Right hindlimb (tissue), 1 donor: ENCODE data around the gene TMEM14B.
"Not testable (repeated sequence)": the region's sequence is repeated elsewhere in the genome, so short reads cannot be mapped to it uniquely, and the experiment has no call there.

ENCODE experiments used
- DNase-seq: peaks from one replicate; pipeline ENCODE4 v3.0.0-alpha.2; 2018

The TMEM14B gene

DNA sequence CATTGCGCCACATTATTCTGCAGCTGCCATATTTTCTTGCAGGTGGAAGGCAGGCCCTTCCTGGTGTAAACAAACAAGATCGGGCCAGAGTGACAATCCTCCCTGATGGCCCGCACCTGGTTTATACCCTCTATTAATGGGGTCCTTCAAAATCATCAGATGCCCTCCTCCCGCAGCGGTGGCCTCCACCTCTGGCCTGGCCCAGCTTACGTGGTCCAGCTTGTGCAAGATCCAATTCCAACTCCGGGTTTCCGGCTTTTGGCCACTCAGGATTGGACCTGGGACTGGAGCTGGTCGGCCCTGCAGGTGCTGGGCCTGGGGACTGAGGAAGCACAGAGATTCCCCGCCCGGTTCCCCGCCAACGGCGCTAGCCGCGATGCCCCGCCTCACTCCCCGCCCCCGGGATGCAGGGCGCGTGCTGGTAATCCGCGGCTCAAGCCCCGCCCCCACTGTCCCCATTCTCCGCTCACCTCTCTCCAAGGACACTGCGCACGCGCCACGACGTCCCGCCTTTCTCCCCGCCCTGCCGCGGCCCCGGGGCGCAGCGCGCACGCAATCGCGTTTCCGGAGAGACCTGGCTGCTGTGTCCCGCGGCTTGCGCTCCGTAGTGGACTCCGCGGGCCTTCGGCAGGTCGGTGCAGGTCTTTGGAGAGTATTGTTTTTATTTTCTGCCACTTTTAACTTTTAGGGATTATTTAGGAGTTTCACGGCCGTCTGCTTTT, at the start of gene TMEM14B:
TMEM14B (plus strand) TSS at position 555 of the 722 bp plus-strand sequence. CDS start 1,441 bp downstream, outside the sequence.
- peak; percentile 99 for DNase-seq

DNA sequence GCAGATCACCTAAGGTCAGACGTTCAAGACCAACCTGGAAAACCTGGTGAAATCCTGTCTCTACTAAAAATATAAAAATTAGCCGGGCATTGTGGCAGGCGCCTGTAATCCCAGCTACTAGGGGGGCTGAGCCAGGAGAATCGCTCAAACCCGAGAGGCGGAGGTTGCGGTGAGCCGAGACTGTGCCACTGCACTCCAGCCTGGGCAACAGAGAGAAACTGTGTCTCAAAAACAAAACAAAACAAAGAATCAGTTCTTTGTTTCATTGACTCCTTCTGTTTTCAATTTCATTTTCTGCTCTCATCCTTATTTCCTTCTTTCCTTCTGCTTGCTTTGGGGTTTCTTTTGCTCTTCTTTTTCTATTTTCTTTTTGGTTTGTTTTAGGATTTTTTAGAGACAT, 33.6 kb upstream of the TMEM14B start:
- DNase-seq = no peak

DNA sequence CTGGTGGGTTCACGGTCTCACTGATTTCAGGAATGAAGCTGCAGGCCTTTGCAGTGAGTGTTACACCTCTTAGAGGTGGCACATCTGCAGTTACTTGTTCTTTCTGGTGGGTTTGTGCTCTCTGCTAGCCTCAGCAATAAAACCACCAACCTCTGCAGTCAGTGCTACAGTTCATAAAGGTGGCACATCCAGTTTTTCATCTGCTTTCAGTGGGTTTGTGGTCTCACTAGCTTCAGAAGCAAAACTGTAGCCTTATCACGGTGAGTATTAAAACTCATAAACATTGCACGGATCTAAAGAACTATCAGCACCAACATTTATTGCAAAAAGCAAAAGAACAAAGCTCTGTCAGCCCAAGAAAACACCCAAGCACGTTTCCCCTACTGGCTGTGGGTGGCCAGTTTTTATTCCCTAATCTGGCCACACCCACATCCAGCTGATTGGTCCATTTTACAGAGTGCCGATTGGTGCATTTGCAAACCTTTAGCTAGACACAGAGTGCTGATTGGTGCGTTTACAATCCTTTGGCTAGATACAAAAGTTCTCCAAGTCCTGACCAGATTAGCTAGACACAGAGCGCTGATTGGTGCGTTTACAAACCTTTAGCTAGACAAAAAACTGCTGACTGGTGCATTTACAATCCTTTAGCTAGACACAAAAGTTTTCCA, 28.2 kb upstream of the TMEM14B start:
- no peak for DNase-seq

DNA sequence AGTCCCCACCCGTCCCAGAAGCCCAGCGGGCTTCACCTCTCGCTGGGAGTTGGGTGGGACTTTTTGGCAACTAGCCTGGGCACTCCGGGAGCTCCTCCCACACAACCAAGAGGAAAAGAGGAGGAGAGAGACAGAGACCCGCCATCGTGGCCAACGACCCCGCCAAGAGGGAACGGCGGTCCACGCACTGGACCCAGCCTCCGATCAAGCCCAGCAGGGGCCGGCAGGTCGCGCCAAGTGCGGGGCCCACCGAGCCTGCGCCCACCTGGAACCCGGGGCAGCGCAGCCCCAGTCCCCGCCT, 27.7 kb upstream of the TMEM14B start:
- DNase-seq = peak; percentile 60

DNA sequence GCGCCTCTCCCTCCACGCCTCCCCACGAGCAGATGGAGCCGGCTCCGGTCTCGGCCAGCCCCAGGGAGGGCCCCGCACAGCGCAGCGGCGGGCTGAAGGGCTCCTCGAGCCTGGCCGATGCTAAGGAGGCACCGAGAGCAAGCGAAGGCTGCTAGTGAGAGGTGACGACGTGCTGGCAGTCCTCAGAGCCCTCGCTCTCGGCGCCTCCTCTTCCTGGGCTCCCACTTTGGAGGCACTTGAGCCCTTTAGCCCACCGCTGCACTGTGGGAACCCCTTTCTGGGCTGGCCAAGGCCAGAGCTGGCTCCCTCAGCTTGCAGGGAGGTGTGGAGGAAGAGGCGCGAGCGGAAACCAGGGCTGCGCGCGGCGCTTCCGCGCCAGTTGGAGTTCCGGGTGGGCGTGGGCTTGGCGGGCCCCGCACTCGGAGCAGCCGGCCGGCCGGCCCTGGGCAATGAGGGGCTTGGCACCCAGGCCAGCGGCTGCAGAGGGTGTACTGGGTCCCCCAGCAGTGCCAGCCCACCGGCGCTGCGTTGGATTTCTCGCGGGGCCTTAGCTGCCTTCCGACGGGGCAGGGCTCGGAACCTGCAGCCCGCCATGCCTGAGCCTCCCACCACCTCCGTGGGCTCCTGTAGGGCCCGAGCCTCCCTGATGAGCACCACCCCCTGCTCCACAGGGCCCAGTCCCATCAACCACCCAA, 27.2 kb upstream of the TMEM14B start:
- DNase-seq = peak; percentile 64

DNA sequence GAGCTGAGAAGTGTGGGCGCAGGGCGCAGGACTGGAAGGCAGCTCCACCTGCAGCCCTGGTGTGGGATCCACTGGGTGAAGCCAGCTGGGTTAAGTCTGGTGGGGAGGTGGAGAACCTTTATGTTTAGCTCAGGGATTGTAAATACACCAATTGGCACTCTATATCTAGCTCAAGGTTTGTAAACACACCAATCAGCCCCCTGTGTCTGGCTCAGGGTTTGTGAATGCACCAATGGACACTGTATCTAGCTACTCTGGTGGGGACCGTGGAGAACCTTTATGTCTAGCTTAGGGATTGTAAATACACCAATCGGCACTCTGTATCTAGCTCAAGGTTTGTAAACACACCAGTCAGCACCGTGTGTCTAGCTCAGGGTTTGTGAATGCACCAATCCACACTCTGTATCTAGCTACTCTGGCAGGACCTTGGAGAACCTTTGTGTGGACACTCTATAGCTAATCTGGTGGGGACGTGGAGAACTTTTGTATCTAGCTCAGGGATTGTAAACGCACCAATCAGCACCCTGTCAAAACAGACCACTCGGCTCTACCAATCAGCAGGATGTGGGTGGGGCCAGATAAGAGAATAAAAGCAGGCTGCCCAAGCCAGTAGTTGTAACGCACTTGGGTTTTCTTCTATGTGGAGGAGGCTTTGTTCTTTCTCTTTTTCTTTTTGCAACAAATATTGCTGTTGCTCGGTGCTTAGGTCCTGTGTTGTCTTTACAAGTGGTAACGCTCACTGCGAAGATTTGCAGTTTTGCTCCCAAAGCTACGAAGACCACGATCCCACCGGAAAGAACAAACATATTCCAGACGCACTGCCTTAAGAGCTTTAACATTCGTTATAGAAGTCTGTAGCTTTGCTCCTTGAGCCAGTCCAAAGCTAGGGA, 26.4 kb upstream of the TMEM14B start:
- DNase-seq = not testable (repeated sequence)

DNA sequence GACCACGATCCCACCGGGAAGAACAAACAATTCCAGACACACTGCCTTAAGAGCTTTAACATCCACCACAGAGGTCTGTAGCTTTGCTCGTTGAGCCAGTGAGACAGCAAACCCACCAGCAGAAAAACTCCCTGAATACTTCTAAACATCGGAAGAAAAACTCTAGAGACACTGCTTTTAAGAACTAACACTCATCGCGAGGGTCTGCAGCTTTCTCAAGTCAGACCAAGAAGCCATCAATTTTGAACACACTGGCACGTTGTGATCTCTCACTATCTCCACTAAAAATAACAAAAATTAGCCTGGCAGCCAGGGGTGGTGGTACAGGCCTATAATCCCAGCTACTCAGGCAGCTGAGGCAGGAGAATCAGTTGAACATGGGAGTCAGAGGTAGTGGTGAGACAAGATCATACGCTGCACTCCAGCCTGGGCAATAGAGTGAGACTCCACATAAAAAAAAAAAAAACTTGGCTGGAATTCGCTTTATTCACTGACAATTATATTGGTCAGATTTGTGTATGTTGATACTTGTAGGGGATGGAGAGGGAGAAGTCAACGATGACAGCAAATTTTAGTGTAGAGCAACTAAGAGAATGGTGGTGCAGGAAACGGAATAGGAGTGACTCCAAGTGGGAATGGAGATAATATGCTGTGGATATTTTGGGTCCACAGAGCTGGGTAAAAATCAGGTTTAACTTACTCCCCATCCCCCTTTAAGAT, 25.6 kb upstream of the TMEM14B start:
- no peak for DNase-seq

DNA sequence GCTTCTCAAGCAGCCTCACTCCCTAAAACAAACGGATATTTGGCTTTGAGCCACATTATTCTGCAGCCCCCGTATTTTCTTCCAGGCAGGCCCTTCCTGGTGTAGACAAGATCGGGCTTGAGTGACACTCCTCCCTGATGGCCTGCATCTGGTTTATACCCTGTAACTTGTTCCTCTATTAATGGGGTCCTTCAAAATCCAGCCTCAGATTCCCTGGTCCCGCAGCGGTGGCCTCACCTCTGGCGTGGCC, 25.1 kb upstream of the TMEM14B start:
- DNase-seq = no peak

DNA sequence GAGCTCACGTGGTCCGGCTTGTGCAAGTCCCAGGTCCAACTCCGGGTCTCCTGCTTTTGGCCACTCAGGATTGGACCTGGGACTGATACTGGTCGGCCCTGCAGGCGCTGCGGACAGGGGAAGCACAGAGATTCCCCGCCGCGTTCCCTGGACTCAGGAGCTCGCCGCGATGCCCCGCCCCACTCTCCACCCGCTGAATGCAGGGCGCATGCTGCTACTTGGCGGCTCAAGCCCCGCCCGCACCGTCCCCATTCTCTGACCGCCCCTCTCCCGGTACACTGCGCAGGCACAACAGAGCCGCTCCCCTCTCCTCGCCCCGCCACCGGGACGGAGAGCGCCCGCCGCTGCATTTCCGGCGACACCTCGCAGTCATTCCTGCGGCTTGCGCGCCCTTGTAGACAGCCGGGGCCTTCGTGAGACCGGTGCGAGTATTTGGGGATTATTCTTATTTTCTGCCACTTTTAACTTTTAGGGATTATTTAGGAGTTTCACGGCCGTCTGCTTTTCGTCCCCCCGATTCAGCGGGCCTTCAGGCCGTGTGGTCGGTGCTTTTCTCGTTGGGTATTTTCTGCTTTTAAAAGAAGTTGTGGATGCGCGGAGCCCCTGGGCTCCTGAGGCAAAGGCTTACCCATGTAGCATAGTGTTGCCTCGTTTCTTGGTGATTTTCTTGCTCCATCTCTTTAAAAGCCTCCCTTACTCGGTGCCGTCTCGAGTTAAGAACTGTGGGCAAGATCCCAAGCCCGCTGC, 24.6 kb upstream of the TMEM14B start, which contains the start of gene TMEM14C:
TMEM14C (plus strand) TSS at position 251 of the 747 bp plus-strand sequence. CDS start 1,544 bp downstream, outside the sequence.
- DNase-seq = peak; percentile 99

DNA sequence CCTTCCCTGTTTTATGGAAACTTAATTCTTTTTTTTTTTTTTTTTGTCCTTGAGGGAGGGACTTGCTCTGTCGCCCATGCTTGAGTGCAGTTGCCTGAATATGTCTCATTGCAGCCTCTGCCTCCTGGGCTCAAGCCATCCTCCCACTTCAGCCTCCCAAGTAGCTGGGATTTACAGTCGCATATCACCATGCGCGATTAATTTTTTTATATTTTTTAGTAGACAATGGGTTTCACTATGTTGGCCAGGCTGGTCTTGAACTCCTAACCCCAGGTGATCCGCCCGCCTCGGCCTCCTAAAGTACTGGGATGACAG, 24.1 kb upstream of the TMEM14B start:
- DNase-seq = peak; percentile 32

DNA sequence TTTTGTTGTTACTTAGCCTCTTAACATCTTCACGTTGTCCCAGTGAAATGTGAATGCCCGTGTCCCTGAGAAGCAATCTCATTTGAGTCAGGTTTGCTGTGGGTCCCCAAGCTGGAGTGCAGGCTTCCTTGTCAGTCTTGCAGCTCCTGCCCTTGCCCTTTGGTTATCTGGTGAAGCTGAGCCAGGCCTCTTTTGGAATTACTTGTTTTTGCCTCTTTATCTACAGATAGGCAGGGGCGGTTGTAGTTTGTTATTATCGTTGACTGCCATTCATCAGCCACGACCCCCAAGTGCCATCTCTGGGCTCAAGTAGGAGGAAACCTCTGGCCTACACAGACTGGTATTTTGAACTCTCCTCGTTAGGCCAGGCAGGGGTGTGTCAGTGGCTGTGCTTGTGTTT, 22.6 kb upstream of the TMEM14B start:
- DNase-seq = no peak

DNA sequence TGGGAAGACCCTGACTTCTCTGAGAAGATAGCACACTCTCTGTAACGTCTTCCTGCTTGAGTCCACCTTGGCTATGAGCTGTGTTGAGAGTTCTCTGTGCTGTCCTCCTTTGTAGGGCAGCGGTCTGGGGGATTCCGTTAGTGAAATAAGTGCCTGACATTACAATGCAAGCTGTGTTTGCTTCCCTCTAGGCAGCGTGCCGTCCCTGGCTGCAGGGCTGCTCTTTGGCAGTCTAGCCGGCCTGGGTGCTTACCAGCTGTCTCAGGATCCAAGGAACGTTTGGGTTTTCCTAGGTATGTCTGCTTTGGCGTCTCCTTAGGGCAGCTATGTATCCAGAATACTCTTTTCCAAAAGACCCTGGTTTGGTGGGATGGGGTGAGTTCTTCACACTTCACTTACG, 21.9 kb upstream of the TMEM14B start:
- no peak for DNase-seq

DNA sequence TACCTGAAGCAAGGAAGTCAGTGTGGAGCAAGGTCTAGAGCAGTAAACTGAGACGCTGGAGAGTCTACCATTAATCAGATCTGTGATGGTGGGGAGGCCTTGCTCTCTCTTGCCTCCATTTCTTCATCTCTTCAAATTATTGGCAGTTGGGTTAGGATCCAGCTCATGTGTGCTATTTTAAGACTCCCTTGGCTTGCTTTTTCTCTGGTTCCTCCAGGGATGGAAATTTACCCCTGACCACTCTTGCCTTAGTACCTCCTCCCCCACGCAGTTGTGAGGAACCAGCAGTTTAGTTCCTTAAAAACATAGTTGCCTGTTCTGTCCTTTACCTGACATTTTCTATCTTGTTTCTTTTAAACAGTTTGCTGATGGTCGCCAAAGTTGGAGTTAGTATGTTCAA, 17.4 kb upstream of the TMEM14B start:
- DNase-seq = no peak

DNA sequence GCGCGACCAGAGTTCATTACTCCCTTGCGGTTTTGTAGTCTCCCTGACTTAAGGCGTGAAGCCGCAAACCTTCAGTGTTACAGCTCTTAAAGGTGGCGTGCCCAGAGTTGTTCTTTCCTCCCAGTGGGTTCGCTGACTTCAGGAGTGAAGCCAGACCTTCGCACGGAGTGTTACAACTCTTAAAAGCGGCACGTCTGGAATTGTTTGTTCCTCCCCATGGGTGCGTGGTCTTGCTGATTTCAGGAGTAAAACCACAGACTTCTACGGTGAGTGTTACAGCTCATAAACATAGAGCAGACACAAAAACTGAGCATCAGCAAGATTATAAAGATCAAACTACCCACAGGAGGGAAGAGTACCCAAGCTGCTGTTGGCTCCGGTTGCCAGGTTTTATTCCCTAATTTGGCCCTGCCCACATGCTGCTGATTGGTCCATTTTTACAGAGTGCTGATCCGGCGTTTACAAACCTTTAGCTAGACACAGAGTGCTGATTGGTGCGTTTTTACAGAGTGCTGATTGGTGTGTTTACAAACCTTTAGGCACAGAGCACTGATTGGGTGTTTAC, 14.4 kb upstream of the TMEM14B start:
- DNase-seq = no peak

DNA sequence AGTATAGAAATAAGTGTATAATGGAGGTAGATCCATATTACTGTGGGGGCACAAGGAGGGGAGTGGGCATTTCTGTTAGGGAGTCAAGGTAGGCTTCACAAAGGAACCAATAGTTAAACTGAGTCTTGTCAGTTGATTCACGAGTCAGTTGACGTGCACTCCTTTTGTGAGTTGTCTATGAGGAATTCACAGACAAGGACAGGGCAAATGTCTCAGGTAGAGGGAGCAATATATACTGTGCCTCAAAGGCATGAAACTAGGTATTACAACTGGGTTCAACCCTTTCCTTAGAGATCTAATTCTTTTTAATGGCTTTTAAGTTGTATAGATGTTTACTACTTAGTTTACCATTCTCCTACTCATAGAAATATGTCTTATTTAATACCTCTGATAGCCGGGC, 13.7 kb upstream of the TMEM14B start:
- no peak for DNase-seq

DNA sequence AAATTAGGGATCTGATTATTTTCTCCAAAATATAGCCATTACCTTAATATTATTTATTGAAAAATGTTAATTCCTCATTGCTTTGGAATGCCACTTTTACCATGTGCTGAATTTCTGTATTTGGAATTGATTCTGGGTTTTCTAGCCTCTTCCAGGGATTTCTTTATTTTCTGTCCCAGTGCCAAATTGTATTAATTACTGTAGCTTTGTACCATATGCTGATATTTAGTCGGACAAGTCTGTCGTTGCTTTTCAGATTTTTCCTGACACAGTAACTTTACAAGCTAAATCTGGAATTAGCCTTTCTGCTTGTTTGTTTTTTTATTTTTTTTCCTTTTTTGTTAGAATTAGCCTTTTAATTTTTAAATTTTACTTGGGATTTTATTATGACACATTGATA, 10.9 kb upstream of the TMEM14B start:
- no peak for DNase-seq

DNA sequence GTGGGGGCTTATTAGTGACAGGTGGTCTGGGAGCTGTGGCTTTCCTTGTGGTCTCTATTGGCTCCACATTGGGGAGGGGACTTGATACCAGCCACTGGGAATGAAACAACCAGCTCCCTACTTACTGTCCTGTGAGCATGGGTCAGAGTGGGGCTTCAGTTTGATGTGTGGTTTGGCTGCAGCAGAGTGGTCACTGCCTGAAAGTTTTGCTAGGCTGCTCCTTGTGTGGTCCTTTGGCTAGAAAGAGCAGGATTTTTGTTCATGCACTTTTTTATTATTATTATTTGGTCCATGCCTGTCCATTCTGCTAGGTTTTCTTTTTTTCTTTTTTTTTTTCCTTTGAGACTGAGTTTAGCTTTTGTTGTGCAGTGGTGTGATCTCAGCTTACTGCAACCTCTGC, 7.5 kb upstream of the TMEM14B start:
- DNase-seq = no peak

DNA sequence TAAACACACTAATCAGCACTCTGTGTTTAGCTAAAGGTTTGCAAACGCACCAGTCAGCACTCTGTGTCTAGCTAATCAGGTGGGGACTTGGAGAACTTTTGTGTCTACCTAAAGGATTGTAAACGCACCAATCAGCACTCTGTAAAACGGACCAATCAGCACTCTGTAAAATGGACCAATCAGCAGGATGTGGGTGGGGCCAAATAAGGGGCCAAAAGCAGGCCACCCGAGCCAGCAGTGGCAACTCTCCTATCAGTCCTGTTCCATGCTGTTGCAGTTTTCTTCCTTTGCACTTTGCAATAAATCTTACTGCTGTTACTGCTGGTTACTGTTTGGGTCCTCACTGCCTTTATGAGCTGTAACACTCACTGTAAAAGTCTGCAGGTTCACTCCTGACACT, 6.0 kb upstream of the TMEM14B start:
- DNase-seq = not testable (repeated sequence)

DNA sequence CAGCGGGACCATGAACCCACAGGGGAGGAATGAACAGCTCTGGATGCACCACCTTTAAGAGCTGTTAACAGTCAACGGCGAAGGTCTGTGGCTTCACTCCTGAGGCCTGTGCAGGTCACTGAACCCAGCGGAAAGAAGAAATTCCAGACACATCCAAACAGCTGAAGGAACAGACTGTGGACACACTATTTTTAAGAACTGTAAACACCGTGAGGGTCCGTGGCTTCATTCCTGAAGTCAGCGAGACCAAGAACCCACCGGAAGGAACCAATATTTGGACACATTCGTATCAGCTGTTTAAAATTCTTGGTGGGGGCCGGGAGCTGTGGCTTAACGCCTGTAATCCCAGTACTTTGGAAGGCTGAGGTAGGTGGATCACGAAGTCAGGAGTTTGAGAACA, 5.4 kb upstream of the TMEM14B start:
- DNase-seq = no peak

DNA sequence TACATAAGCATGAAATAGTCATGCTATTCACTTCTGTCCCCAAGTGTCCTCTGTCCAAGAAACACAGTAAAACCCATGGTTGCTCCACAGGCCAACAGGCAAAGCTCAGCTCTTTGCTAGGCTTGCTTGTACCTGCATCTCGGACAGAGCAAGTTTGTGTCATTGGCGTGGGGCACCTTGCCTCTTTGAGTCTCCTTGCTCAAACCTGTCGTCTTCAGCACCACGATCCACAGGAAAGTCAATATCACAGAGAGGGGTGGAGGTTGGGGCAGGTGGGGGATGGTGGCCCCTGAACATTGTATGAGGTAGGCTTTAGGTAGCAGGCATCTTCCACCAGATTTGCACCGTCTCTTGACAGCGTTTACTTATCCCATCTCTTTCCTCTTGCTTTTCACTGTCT, 4.1 kb upstream of the TMEM14B start:
- DNase-seq = no peak

DNA sequence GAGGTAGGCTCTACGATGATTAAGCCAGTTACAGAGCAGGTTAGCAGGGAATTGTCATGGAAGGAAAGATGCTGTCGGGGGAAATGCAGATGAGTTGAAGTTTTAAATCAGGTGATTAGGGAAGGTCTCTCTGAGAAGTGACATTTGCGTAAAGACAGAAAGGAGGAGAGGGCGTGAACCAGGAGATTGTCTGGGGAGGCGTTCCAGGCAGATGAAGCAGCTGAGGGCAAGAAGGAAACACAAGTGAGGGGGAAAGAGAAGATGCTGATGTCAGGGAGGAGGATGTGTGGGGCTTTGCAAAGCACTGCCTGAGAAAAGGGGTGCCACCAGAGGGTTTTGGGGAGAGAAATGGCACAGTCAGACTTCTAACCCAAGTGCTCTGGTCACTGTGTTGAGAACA, 2.5 kb upstream of the TMEM14B start:
- no peak for DNase-seq

DNA sequence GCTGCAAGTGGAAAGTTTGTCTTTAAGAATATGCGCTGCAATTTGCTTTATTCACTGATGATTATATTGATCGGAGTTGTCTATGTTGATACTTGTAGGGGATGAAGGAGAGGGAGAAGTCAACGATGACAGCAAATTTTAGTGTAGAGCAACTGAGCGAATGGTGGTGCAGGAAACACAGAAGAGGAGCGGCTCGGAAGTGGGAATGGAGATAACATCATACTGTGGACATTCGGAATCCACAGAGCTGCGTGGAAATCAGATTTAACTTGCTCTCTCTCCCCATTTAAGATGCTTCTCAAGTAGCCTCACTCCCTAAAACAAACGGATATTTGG, 722 bp upstream of the TMEM14B start:
- no peak for DNase-seq
